Stimulated activated CD4-positive, alpha-beta T cell treated with anti-CD3 and anti-CD28 coated beads, Interleukin-15, amount 100 ng/mL, for 24 hours (primary cell): ENCODE results near the gene SHF.

Experiments
- DNase-seq: peaks from one replicate; pipeline ENCODE4 v3.0.0-alpha.2; 2020

SHF gene

GRCh38 chr15:45168751-45169551 lies 18.8 kb downstream of the SHF start:
- DNase-seq, result no peak

GRCh38 chr15:45168286-45168685 lies 19.5 kb downstream of the SHF start:
- DNase-seq, result no peak

GRCh38 chr15:45167631-45168205 lies 20.0 kb downstream of the SHF start:
- DNase-seq, result no peak

GRCh38 chr15:45166834-45167630 lies 20.7 kb downstream of the SHF start:
- DNase-seq, result peak; percentile 91

DNA sequence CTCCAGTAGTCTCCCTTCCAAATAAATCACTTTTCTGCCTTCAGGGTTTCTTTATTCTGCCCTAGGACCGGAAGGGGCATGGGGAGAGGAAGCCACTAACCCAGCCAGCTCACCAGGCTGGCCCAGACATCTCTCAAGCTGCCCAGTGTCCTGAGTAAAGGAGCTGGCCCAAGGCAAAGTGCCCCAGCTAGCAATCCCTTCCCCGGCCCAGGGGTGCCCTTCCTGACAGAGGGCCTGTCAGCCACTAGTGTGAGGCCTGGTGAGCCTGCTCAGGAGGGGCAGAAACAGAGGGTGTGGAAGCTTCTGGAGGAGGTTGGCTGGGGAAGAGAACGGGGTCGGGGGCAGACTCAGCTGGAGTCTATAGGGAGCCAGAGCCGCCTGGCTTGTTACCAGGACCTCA lies 22.2 kb downstream of the SHF start:
- no peak for DNase-seq

- DNase-seq, result no peak
Observed at GRCh38 chr15:45164914-45165313, 22.9 kb downstream of the SHF start.

DNA sequence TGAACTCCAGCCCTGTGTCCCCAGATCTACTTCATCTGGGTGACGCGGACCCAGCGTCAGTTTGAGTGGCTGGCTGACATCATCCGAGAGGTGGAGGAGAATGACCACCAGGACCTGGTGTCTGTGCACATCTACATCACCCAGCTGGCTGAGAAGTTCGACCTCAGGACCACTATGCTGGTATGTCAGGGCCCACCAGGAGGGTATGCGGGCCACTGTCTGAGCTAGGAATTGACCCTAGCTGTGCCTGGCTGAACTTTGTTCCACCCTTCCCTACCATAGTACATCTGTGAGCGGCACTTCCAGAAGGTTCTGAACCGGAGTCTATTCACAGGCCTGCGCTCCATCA lies 24.3 kb downstream of the SHF start:
- no peak for DNase-seq

- DNase-seq, result peak; percentile 72
Observed at GRCh38 chr15:45162771-45163507, 24.8 kb downstream of the SHF start.

DNA sequence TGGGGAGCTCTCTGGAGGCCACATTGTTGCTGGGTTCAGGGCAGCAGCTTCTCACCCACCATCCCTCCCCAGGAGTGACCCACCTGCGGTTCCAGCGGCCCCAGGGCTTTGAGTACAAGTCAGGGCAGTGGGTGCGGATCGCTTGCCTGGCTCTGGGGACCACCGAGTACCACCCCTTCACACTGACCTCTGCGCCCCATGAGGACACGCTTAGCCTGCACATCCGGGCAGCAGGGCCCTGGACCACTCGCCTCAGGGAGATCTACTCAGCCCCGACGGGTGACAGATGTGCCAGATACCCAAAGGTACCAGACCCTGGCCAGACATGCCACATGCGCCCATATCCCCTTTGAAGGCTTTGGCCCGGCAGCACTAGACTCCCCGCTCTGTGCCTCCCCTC lies 26.1 kb downstream of the SHF start:
- DNase-seq, result no peak

DNA sequence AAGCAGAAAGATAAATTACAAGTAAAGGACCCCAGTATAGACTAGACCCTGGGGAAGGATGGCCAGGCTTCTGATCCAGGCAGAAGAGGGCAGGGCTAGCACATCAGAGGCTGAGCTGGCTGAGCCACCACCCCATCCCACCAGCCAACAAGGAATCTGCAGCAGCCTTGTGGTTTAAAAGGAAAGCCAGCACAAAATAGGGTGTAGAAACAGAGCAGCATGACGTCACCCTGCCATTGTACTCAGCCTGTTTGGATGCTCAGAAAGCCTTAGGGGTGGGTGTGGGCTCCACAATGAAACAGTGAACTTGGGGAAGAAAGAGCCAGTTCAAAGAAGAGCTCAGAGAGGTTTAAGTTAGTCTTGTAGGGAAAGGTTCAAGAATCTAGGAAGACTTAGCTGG lies 29.8 kb downstream of the SHF start:
- no peak for DNase-seq

DNA sequence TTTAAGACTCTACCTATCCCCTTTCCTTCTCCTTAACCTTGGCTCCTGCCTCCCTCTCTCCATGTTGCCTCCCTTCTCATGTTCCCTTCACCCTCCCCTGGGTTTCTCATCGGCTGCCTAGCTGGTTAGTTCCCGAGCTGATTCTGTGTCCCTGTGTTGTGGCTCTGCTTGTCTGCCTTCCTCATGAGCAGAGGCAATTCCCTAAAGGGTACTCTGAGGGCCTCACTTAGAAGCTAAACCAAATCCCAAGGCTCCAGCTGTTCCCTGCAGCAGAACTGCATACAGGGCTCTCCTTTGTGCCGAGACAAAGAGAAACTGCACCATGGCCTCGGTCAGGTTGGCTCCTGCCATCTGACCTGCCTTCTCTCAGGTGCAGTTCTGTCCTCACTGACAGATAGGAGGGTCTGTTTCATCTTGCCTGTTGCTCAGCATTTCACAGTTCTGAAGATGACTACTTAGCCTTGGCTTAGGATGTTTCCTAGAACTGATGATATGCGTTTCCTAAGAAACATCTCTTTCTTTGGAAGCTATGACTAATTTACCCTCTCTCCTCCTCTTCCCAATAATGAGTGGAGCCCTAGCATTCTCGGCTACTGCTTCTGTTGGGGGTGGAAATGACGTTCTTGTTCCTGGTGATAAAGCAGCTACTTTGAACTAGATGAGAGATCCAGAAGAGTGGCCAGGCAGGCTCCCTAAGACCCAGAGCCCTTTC lies 30.9 kb downstream of the SHF start:
- no peak for DNase-seq

GRCh38 chr15:45155739-45156138 lies 32.0 kb downstream of the SHF start:
- DNase-seq, result no peak

DNA sequence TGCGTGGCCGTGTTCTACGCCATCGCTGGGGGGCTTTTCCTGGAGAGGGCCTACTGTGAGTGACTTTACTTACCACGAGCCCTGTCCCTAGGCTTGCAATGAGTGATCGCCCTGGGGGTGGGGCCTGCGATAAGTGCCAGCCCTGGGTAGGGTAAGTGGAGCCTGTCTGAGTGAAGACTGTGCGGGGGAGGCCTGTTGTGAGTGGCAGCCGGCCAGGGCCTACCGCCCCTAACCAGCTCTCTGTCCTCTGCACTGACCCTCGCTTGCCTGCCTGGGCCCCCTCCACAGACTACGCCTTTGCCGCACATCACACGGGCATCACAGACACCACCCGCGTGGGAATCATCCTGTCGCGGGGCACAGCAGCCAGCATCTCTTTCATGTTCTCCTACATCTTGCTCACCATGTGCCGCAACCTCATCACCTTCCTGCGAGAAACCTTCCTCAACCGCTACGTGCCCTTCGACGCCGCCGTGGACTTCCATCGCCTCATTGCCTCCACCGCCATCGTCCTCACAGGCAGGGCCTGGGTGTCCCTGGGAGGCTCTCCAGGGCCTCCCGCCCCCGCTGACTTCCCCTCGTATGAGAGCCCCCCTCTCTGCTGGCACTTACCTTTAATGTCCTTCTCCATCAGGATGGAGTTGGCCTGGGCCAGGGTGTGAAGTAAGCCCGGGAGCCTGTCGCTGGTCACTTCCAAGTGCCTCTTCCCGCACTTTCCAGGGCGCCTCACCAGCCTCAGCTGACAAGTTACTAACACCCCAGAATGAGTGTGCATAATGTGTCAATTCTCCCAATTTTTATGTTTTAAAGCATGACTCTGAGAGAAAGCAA lies 35.6 kb downstream of the SHF start:
- DNase-seq, result no peak

DNA sequence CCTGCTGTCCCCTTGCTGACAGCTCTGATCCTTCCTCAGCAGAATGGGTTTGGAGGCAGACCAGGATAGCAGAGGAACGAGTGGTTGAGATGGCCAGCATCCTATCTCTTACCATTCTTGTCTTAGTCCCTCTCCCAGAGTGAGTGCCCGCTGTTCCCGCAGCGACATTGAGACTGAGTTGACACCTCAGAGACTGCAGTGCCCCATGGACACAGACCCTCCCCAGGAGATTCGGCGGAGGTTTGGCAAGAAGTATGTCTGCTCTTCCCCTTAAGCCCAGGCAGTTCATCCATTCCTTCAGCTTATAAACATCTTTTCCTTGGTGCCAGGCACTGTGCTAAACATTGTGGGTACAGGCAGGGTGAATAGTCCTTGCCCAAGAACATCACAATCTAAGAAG lies 36.8 kb downstream of the SHF start:
- no peak for DNase-seq

DNA sequence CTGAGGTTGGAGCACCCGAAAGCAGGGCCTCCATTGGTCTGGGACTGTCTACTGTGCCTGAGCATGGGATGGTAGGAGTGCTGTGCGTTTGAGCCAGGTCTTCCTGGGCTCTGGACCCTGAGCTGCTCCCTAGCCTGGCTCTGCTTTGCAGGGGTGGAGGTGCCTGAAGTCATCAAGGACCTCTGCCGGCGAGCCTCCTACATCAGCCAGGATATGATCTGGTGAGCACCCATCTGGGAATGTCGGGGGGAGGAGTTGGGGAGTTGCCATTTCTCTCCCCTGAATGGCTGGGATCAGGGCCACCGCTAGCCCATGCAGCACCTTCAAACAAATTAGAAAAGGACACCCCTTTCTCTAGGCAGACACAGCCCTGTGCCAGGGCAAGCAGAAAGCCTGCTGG lies 37.3 kb downstream of the SHF start:
- no peak for DNase-seq

- no peak for DNase-seq
Observed at GRCh38 chr15:45149060-45149459, 38.7 kb downstream of the SHF start.

- no peak for DNase-seq
Observed at GRCh38 chr15:45148076-45149059, 39.4 kb downstream of the SHF start.

GRCh38 chr15:45147606-45148005 lies 40.2 kb downstream of the SHF start:
- no peak for DNase-seq

DNA sequence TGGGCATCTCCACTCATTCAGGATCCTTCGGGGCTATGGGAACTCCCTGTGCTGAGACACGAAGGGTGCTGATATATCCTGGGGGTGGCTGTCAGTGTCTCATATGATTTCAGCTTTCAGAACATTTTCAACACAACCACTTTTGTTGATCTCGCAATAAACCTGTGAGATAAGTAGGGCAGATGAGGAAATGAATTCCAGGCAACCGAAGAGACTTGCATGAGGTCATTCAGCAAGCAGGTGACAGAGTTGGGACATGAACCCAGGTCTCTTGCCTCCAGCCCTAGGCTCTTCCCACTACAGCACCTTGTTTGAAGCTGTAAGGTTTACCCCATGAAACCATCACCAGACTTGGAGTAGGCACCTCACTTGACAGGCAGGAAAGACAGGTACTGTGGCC lies 41.4 kb downstream of the SHF start:
- DNase-seq, result no peak

- DNase-seq, result no peak
Observed at GRCh38 chr15:45144775-45145174, 43.0 kb downstream of the SHF start.

DNA sequence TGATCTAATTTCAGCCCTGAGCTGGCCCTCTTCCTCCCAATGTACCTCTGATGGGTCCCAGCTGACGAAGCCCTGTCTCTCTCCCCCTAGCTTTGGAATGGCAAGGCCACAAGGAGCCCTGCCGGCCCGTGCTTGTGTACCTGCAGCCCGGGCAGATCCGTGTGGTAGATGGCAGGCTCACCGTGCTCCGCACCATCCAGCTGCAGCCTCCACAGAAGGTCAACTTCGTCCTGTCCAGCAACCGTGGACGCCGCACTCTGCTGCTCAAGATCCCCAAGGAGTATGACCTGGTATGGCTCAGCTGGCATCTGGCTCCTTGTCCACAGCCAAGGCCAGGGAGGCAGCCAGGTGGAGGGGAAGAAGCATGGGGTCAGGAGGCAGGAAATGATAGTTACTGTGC lies 43.8 kb downstream of the SHF start:
- DNase-seq, result no peak
